Transverse colon (tissue), 4 donors: ENCODE results near the gene SKAP2. TPM values are rescaled to one million over a fixed set of nuclear protein-coding genes. Genes with fewer than 3 reads are reported as not detected.

Source experiments
- DNase-seq: peaks from one replicate; pipeline ENCODE4 v3.0.0-alpha.2; 2019
- H3K27ac ChIP-seq, 4 donors: fragments of 200-600 bp; sonication (generic); 2 replicates each; pipeline ENCODE4 v1.5.1; 2016 to 2018; ENCODE audit warnings: inconsistent platforms in 4 of 4
- H3K27me3 ChIP-seq: fragments of 200-600 bp; sonication (generic); 2 replicates; pipeline ENCODE4 v1.5.1; 2017; ENCODE audit warnings: inconsistent platforms
- H3K36me3 ChIP-seq, 4 donors: fragments of 200-600 bp; sonication (generic); 2 replicates each; pipeline ENCODE4 v1.5.1; 2017 to 2019; ENCODE audit warnings: inconsistent platforms in 4 of 4
- H3K4me1 ChIP-seq, 4 donors: fragments of 200-600 bp; sonication (generic); 2 replicates each; pipeline ENCODE4 v1.5.1; 2017 to 2020; ENCODE audit warnings: inconsistent platforms in 4 of 4
- H3K4me3 ChIP-seq, 4 donors: fragments of 200-600 bp; sonication (generic); 1 replicate in 1 of 4; 2 replicates in 3 of 4; pipeline versions ENCODE4 v1.5.1 to v1.6.1; 2017 to 2019; ENCODE audit warnings: inconsistent platforms in 4 of 4
- H3K9me3 ChIP-seq, 2 donors: fragments of 200-600 bp; sonication (generic); 2 replicates each; pipeline ENCODE4 v1.5.1; 2017 to 2019; ENCODE audit warnings: inconsistent platforms in 2 of 2
- EP300 ChIP-seq: sonication (generic); formaldehyde crosslinking; IDR thresholded peaks from one replicate; pipeline ENCODE4 v1.6.1; 2017; ENCODE audit warnings: antibody characterized with exemption, low read depth
- POLR2A ChIP-seq: fragments of 450-650 bp; IDR thresholded peaks from one replicate; pipeline ENCODE4 v1.6.1; 2016; ENCODE audit warnings: antibody characterized with exemption, mild to moderate bottlenecking, moderate library complexity
- POLR2AphosphoS5 ChIP-seq, 3 donors: sonication (generic); formaldehyde crosslinking; IDR thresholded peaks; one replicate each; pipeline ENCODE4 v1.6.1; 2016; ENCODE audit warnings: antibody characterized with exemption in 3 of 3
- WGBS, 2 donors: methylation state at CpG; one replicate each; pipeline ENCODE4 v1.1.5; 2018; ENCODE audit warnings: low coverage in 1 of 2; 5-methylcytosine and 5-hydroxymethylcytosine counted together
- in situ Hi-C, 4 donors: fragments of 200-750 bp; cut with MboI; loops; one replicate each; pipeline versions ENCODE4 v1.15.0 to v1.15.1; 2017; ENCODE audit warnings: low sequenced_read_pairs in 3 of 4, low pct_ligation_motif_present in 1 of 4, low pct_unique_long_range_greater_than_20kb in 1 of 4
- intact Hi-C: fragments of 100-400 bp; cut with DNase I; formaldehyde crosslinking; loops from one replicate; pipeline ENCODE4 v1.15.1; 2023; ENCODE audit warnings: low total_unique reads
- total RNA-seq, 4 donors: library from RNA; depleted of rRNA; stranded (reverse); fragments of >200 nt; gene quantifications; one replicate each; pipeline ENCODE4 v1.1.0, GENCODE V29; 2016
- TF ChIP-seq, protein P1 (sequence below), 5 experiments: fragments of 200-600 bp in 3 of 5; fragments of 450-650 bp in 2 of 5; sonication (generic) in 3 of 5; IDR thresholded peaks; 1 replicate in 2 of 5; 2 replicates in 3 of 5; pipeline ENCODE4 v1.5.1; 2016 to 2017; ENCODE audit warnings: antibody characterized with exemption in 5 of 5, inconsistent platforms in 3 of 5, mild to moderate bottlenecking in 2 of 5, moderate library complexity in 1 of 5

Gene SKAP2
- total RNA-seq, 4 donors from 2014 or later, result 2.6 to 35.2 (median 23.8) TPM

DNA sequence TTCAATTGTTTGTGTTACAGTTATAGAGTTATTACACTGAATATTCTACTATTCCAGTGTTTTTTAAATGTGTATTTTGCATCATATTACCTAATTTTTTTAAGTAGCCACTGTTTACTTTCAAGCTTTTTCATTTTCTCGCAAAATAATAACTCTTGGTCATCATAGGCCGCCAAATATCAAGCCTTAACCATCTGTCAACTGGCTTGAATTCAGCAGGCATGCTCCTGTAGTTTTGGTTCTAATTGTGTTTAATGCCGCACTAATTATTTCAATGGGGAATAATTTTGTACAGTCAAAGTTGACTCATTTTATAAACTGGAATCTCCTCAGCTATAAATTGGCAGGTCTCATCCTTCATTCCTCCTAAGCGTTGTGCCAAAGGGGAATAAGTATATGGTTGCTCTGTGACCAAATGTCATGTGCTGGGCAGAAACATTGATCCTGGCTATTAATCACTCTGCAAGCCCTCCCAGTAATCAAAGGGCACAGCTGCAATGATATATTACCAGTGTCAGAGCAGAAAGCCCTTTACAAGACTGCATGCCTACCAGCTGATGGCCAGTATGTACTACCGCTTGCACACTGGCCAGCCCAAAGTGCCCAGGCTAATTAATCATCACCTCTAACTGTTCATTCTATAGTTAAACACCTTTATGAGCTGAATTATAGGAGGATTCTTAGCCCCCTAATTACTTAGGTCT lies 74.8 kb downstream of the SKAP2 start:
- H3K4me1 ChIP-seq, result no peaks in the 10 kb centered on the region
- TF ChIP-seq, protein P1, sequence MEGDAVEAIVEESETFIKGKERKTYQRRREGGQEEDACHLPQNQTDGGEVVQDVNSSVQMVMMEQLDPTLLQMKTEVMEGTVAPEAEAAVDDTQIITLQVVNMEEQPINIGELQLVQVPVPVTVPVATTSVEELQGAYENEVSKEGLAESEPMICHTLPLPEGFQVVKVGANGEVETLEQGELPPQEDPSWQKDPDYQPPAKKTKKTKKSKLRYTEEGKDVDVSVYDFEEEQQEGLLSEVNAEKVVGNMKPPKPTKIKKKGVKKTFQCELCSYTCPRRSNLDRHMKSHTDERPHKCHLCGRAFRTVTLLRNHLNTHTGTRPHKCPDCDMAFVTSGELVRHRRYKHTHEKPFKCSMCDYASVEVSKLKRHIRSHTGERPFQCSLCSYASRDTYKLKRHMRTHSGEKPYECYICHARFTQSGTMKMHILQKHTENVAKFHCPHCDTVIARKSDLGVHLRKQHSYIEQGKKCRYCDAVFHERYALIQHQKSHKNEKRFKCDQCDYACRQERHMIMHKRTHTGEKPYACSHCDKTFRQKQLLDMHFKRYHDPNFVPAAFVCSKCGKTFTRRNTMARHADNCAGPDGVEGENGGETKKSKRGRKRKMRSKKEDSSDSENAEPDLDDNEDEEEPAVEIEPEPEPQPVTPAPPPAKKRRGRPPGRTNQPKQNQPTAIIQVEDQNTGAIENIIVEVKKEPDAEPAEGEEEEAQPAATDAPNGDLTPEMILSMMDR (IDR thresholded peaks at IDR 0.05), result no peak
- 89 to 92% methylated on average over 4 to 5 of the region's 5 CpGs for WGBS, 2 donors

DNA sequence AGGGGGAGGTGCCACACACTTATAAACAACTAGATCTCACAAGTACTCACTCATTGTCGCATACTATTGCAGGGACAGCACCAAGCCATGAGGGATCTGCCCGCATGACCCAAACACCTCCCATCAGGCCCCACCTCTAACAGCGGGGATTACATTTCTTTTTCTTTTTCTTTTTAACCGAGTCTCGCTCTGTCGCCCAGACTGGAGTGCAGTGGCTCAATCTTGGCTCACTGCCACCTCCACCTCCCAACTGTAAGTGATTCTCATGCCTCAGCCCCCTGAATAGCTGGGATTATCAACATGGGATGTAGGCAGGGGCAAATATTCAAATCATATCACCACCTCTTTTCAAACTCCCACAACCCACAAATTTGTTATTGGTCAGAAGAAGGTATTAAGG lies 76.7 kb downstream of the SKAP2 start:
- Histone ChIP-seq H3K27ac (no peak overlapping the region), H3K36me3 (no peaks in the 10 kb centered on the region), H3K4me1 (no peaks in the 10 kb centered on the region), H3K27me3 (no peaks in the 10 kb centered on the region), H3K9me3 (no peaks in the 10 kb centered on the region), H3K4me3 (no peak overlapping the region)
- WGBS, 2 donors, result 89 to 93% methylated on average over 3 to 6 of the region's 6 CpGs
- in situ Hi-C loops, result no loop called here
- no peak for DNase-seq
- TF ChIP-seq EP300, result no peak
- TF ChIP-seq, protein P1 (IDR thresholded peaks at IDR 0.05), result no peak
- no peak for TF ChIP-seq POLR2A
- TF ChIP-seq POLR2AphosphoS5 (IDR thresholded peaks at IDR 0.05), result no peak
- intact Hi-C loops, result no loop called here

More for the DNA sequence above, 74.8 kb downstream of the SKAP2 start:
- Histone ChIP-seq H3K9me3 (no peaks in the 10 kb centered on the region), H3K4me3 (no peak overlapping the region), H3K27ac (no peak overlapping the region), H3K36me3 (no peaks in the 10 kb centered on the region), H3K27me3 (no peaks in the 10 kb centered on the region)
- in situ Hi-C loops (no loop called here), intact Hi-C loops (no loop called here)
- DNase-seq, result no peak

DNA sequence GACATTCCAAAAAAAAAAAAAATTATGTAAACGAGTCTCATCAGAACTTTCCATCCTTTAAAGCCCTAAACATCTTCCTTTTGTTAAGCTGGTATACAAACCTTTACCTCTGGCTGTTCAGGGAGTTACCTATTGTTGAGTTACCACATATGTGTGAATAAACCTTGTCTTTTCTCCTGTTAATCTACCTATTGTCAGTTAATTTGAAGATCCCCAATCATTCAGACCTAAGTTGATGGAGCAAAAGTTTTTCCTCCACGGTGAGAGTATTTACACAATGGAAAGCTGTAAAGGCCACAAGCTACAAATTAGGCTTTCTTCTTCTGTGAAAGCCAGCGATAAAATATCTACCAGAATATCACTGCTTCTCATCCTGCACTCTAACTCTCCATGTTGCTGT lies 80.3 kb downstream of the SKAP2 start:
- no peaks in the 10 kb centered on the region for H3K9me3 ChIP-seq
- no peak overlapping the region for H3K27ac ChIP-seq
- H3K27me3 ChIP-seq, result no peaks in the 10 kb centered on the region
- no peak overlapping the region for H3K4me3 ChIP-seq
- 75% methylated on average over 1 to 3 of the region's 3 CpGs for WGBS, 2 donors
- no peaks in the 10 kb centered on the region for H3K36me3 ChIP-seq
- DNase-seq, result no peak
- intact Hi-C loops (no loop called here), in situ Hi-C loops (no loop called here)
- no peak for TF ChIP-seq POLR2AphosphoS5 (IDR thresholded peaks at IDR 0.05)
- TF ChIP-seq, protein P1 (IDR thresholded peaks at IDR 0.05), result no peak
- no peak for TF ChIP-seq EP300
- no peak for TF ChIP-seq POLR2A
- no peaks in the 10 kb centered on the region for H3K4me1 ChIP-seq

DNA sequence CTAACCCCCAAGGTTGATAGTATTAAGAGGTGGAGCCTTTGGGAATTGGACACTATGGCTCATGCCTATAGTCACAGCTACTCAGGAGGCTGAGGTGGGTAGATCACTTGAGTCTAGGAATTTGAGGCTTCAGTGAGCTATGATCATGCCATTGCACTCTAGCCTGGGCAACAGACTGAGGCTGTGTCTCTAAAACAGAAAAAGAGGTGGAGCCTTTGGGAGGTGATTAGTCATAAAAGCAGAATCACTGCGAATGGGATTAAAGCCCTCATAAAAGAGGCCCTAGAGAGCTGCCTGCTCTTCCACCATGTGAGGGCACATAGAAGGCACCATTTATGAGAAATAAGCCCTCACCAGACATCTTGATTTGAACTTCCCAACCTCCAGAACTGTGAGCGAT lies 81.9 kb downstream of the SKAP2 start:
- DNase-seq, result no peak
- H3K4me1 ChIP-seq, result no peaks in the 10 kb centered on the region
- intact Hi-C loops (no loop called here), in situ Hi-C loops (no loop called here)
- TF ChIP-seq EP300, result no peak
- TF ChIP-seq POLR2AphosphoS5 (IDR thresholded peaks at IDR 0.05), result no peak
- TF ChIP-seq POLR2A, result no peak
- TF ChIP-seq, protein P1 (IDR thresholded peaks at IDR 0.05), result no peak
- 60 to 77% methylated on average over 2 of the region's 2 CpGs for WGBS, 2 donors
- H3K36me3 ChIP-seq, result no peaks in the 10 kb centered on the region
- no peak overlapping the region for H3K4me3 ChIP-seq
- H3K27me3 ChIP-seq, result no peaks in the 10 kb centered on the region
- H3K9me3 ChIP-seq, result no peaks in the 10 kb centered on the region
- no peak overlapping the region for H3K27ac ChIP-seq
